Nephron progenitor cell (in vitro differentiated cells): Measurements from ENCODE around the gene P2RX2.

Source experiments
- DNase-seq: peaks from one replicate; pipeline ENCODE4 v3.0.0; 2021
- H3K27ac Mint-ChIP-seq: 2 replicates; pipeline ENCODE4 v1.8.0; 2021; ENCODE audit warnings: mild to moderate bottlenecking, moderate library complexity, mixed read lengths
- H3K27me3 Mint-ChIP-seq: 2 replicates; pipeline ENCODE4 v1.8.0; 2021; ENCODE audit warnings: mild to moderate bottlenecking, low read depth, mixed read lengths; ENCODE audit not compliant: poor library complexity
- H3K36me3 Mint-ChIP-seq: 2 replicates; pipeline ENCODE4 v1.8.0; 2021; ENCODE audit warnings: low read depth, mixed read lengths
- H3K4me1 Mint-ChIP-seq: 2 replicates; pipeline ENCODE4 v1.8.0; 2021; ENCODE audit warnings: mixed read lengths
- H3K4me3 Mint-ChIP-seq: 2 replicates; pipeline ENCODE4 v1.8.0; 2021; ENCODE audit warnings: mild to moderate bottlenecking, moderate library complexity, mixed read lengths
- H3K9me3 Mint-ChIP-seq: 2 replicates; pipeline ENCODE4 v1.8.0; 2021; ENCODE audit warnings: mild to moderate bottlenecking, moderate library complexity, mixed read lengths
- CTCF ChIP-seq: fragments of 200-600 bp; sonication (generic); IDR thresholded peaks from 2 replicates; pipeline ENCODE4 v1.5.0; 2021; ENCODE audit warnings: antibody characterized with exemption

P2RX2 gene

GRCh38 chr12:132651444-132652100 is 33.0 kb downstream of the P2RX2 start:
- DNase-seq = no peak
- no peaks in the 10 kb centered on the region for H3K4me1 Mint-ChIP-seq
- no peak for TF ChIP-seq CTCF
- no peaks in the 10 kb centered on the region for H3K9me3 Mint-ChIP-seq
- H3K27ac Mint-ChIP-seq = no peak overlapping the region
- H3K36me3 Mint-ChIP-seq = peaks cover 72% of the 10 kb centered on the region
- no peak overlapping the region for H3K4me3 Mint-ChIP-seq
- no peaks in the 10 kb centered on the region for H3K27me3 Mint-ChIP-seq

- DNase-seq = no peak
- H3K27ac Mint-ChIP-seq = no peak overlapping the region
- H3K27me3 Mint-ChIP-seq = no peaks in the 10 kb centered on the region
- H3K9me3 Mint-ChIP-seq = no peaks in the 10 kb centered on the region
- H3K36me3 Mint-ChIP-seq = peaks cover 73% of the 10 kb centered on the region
- no peak overlapping the region for H3K4me3 Mint-ChIP-seq
- H3K4me1 Mint-ChIP-seq = no peaks in the 10 kb centered on the region
- TF ChIP-seq CTCF = no peak
Measured at GRCh38 chr12:132653567-132654290, 35.2 kb downstream of the P2RX2 start.

- Mint-ChIP-seq H3K4me1 (no peaks in the 10 kb centered on the region), H3K36me3 (peaks cover 69% of the 10 kb centered on the region), H3K27ac (no peak overlapping the region), H3K4me3 (no peak overlapping the region), H3K9me3 (no peaks in the 10 kb centered on the region), H3K27me3 (no peaks in the 10 kb centered on the region)
- no peak for DNase-seq
- no peak for TF ChIP-seq CTCF
Measured at GRCh38 chr12:132657004-132657727, 38.6 kb downstream of the P2RX2 start.

GRCh38 chr12:132658149-132658894 is 39.7 kb downstream of the P2RX2 start:
- Mint-ChIP-seq H3K27ac (no peak overlapping the region), H3K4me1 (no peaks in the 10 kb centered on the region), H3K4me3 (no peak overlapping the region), H3K9me3 (no peaks in the 10 kb centered on the region), H3K36me3 (peaks cover 69% of the 10 kb centered on the region), H3K27me3 (no peaks in the 10 kb centered on the region)
- no peak for TF ChIP-seq CTCF
- DNase-seq = no peak

- TF ChIP-seq CTCF = no peak
- Mint-ChIP-seq H3K27ac (no peak overlapping the region), H3K36me3 (peaks cover 64% of the 10 kb centered on the region), H3K27me3 (no peaks in the 10 kb centered on the region), H3K4me1 (no peaks in the 10 kb centered on the region), H3K4me3 (no peak overlapping the region), H3K9me3 (no peaks in the 10 kb centered on the region)
- no peak for DNase-seq
Measured at GRCh38 chr12:132659146-132659545, 40.6 kb downstream of the P2RX2 start.
